ENCODE results near the gene TES. TPM values are rescaled to one million over a fixed set of nuclear protein-coding genes. Genes with fewer than 3 reads are reported as not detected.
A peak's percentile ranks its signal among the peaks of the same experiment; 100 is the strongest.

Gene TES
- total and polyA plus RNA-seq, 2 of the 13 experiments (the other 11 are each of a cell fraction or from before 2014, with no cell fraction given), result 21.6 to 23.0 TPM

DNA sequence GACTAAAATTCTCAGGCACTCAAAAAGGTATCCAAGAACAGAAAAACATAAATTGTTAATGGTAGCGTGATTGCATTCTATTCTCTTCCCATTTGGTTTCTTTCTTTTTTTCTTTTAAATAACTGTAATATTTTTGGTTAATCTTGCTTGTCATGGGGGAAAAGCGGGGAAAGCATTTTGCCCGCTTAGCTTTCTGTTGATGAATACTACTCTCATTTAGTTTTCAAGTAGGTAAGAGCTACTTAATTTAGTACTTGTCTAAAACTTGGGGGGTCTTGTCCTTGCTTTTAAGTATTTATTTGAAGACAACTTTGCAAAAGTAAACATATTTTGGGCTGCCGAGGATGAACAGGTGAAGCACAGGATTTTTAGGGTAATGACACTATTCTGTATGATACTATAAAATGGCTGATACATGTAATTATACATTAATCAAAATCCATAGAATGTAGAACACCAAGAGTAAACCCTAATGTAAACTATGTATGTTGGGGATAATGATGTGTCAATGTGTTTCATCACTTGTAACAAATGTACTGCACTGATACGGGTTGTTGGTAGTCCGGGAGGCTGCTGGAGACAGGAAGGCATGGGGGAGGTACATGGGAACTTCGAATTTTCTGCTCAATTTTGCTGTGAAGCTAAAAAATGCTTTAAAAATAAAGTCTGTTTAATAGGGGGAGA, 1.7 kb downstream of the TES start:
- CTCF ChIA-PET (ENCODE audit: low intra/inter-chr PET ratio, low total read pairs), result no interaction called here
- in situ Hi-C loops (cut with HindIII; ENCODE audit: extremely low pct_ligation_motif_present, low pct_unique_long_range_greater_than_20kb) (no loop called here), intact Hi-C loops (cut with micrococcal nuclease; ENCODE audit: unreplicated experiment) (loop anchor here (2.0 kb wide), 1 partner anchor 27 kb away; no protein-coding TSS in a partner anchor)
- H3K4me3 ChIP-seq (replicated peaks in 1 of 3; ENCODE audit: insufficient read depth in 1 of 3, low read depth in 2 of 3, low read length in 3 of 3), result peak overlapping the region; percentile 19 to 72 (median 71); a peak in 4 of 6 replicates
- H3K36me3 ChIP-seq (replicated peaks in 1 of 2; ENCODE audit: control insufficient read depth in 1 of 2, insufficient read depth in 2 of 2, low read length in 2 of 2), result no peaks in the 10 kb centered on the region
- 39% methylated on average over 7 of the region's 7 CpGs for WGBS (ENCODE audit: low lambda C conversion rate)
- TSS peak; percentile 47 for BruUV-seq (replicated peaks)
- H3K27ac ChIP-seq (ENCODE audit: extremely low read length, insufficient read depth, low read length), result no peak overlapping the region
- FAIRE-seq (no peak), ATAC-seq (no peak), DNase-seq (ENCODE audit: low spot score) (no peak)
- TF ChIP-seq MXD4 (CRISPR knock-in tag; IDR thresholded peaks at IDR 0.05) (no peak), TBP (CRISPR knock-in tag; IDR thresholded peaks at IDR 0.05) (no peak), SETDB1 (CRISPR knock-in tag; IDR thresholded peaks at IDR 0.05; ENCODE audit: borderline replicate concordance) (no peak), CEBPG (CRISPR knock-in tag; IDR thresholded peaks at IDR 0.05) (no peak), NFYB (CRISPR knock-in tag; IDR thresholded peaks at IDR 0.05) (no peak), JUN (CRISPR knock-in tag; IDR thresholded peaks at IDR 0.05) (no peak), ZNF768 (CRISPR knock-in tag; IDR thresholded peaks at IDR 0.05) (no peak), EED (CRISPR knock-in tag; IDR thresholded peaks at IDR 0.05) (no peak), NPAS2 (CRISPR knock-in tag; IDR thresholded peaks at IDR 0.05; ENCODE audit: borderline replicate concordance) (no peak)
- TF ChIP-seq, protein P1, sequence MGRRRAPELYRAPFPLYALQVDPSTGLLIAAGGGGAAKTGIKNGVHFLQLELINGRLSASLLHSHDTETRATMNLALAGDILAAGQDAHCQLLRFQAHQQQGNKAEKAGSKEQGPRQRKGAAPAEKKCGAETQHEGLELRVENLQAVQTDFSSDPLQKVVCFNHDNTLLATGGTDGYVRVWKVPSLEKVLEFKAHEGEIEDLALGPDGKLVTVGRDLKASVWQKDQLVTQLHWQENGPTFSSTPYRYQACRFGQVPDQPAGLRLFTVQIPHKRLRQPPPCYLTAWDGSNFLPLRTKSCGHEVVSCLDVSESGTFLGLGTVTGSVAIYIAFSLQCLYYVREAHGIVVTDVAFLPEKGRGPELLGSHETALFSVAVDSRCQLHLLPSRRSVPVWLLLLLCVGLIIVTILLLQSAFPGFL (CRISPR knock-in tag; IDR thresholded peaks at IDR 0.05), result no peak
- peaks cover 25% of the 10 kb centered on the region for H3K4me1 ChIP-seq (ENCODE audit: insufficient read depth, low read length)
- POLR2A ChIA-PET, result interaction anchor here (2.2 kb wide), 1 partner anchor 27 kb away, joined by 6 read pairs; no protein-coding TSS in a partner anchor
- 0 out of 2 replicates have a peak overlapping the region, but pooled peaks have one; percentile 60 for H3K9ac ChIP-seq (ENCODE audit: insufficient read depth, low read depth, low read length)
- no peak overlapping the region for H2AFZ ChIP-seq (ENCODE audit: low read length)
- H3K27me3 ChIP-seq (ENCODE audit: control insufficient read depth in 1 of 2, insufficient read depth in 2 of 2, low read length in 2 of 2), result peaks cover 0 to 12% of the 10 kb centered on the region in 2 experiments; a peak in 2 of 5 replicates
- no peaks in the 10 kb centered on the region for H3K9me3 ChIP-seq (ENCODE audit: low read length)
- H4K20me1 ChIP-seq (ENCODE audit: insufficient read depth, low read length), result no peaks in the 10 kb centered on the region
- H3K4me2 ChIP-seq (ENCODE audit: low read depth, low read length), result peak overlapping the region; percentile 77
- peaks cover 24% of the 10 kb centered on the region for H3K79me2 ChIP-seq (ENCODE audit: insufficient read depth, low read length)

Measured in HepG2 (cell line).